ENCODE data around the gene MAPK1. TPM values are rescaled to one million over a fixed set of nuclear protein-coding genes. Genes with fewer than 3 reads are reported as not detected.

Gene MAPK1
- total and polyA plus RNA-seq, 9 of the 15 experiments (the other 6 are each of a cell fraction or from before 2014, with no cell fraction given), result 46.3 to 575 (median 283) TPM

GRCh38 chr22:21881841-21882753, 14.7 kb upstream of the MAPK1 start:
- no TSS peak for BruUV-seq (replicated peaks)
- 46% methylated on average over 10 of the region's 10 CpGs for WGBS (ENCODE audit: insufficient coverage, low coverage, missing lambda C conversion rate)
- ChIA-PET POLR2A (interaction anchor here (0.6 to 35.2 kb wide), 8 partner anchors 11 to 1653 kb away, joined by 3 to 1351 read pairs (median 6); partner anchors contain the start of gene MAPK1), CTCF (ENCODE audit: low intra/inter-chr PET ratio) (no interaction called here)
- intact Hi-C loops (cut with micrococcal nuclease) (no loop called here), in situ Hi-C loops (cut with MboI) (no loop called here)
- no peak for FAIRE-seq
- H3K79me2 ChIP-seq (ENCODE audit: control insufficient read depth, insufficient read depth, low read length), result no peaks in the 10 kb centered on the region
- no peaks in the 10 kb centered on the region for H3K9me1 ChIP-seq (ENCODE audit: control insufficient read depth, insufficient read depth, low read length)
- no peak overlapping the region for H3K4me2 ChIP-seq (ENCODE audit: insufficient read depth, low read length)
- peaks cover 4 to 10% of the 10 kb centered on the region in 2 experiments for H3K4me1 ChIP-seq (replicated peaks in 1 of 2; ENCODE audit: control insufficient read depth in 2 of 2, insufficient read depth in 2 of 2, low read length in 2 of 2)
- H3K9ac ChIP-seq (ENCODE audit: insufficient read depth in 1 of 2, low read depth in 2 of 2, low read length in 2 of 2), result no peak overlapping the region
- H4K20me1 ChIP-seq (replicated peaks; ENCODE audit: control insufficient read depth, insufficient read depth, low read length), result no peaks in the 10 kb centered on the region
- ATAC-seq, result peak; percentile 40
- no peaks in the 10 kb centered on the region for H3K36me3 ChIP-seq (ENCODE audit: control insufficient read depth, insufficient read depth, low read length)
- H2AFZ ChIP-seq (ENCODE audit: low read depth, low read length), result peak overlapping the region; percentile 3
- H3K27ac ChIP-seq (ENCODE audit: extremely low read depth, low read depth, low read length), result no peak overlapping the region
- no peak overlapping the region for H3K4me3 ChIP-seq
- peak in 3 of 4 experiments; percentile 41 to 52 (median 46) for DNase-seq (ENCODE audit: extremely low read depth in 1 of 4, low spot score in 3 of 4)
- H3K27me3 ChIP-seq (ENCODE audit: control insufficient read depth in 2 of 2, insufficient read depth in 2 of 2, low read length in 2 of 2), result peaks cover 4 to 25% of the 10 kb centered on the region in 2 experiments; a peak in 4 of 5 replicates
- H3K9me3 ChIP-seq (replicated peaks; ENCODE audit: control insufficient read depth, insufficient read depth, low read depth, low read length), result no peaks in the 10 kb centered on the region
- peak; percentile 75 for TF ChIP-seq ZC3H4 (CRISPR knock-in tag; IDR thresholded peaks at IDR 0.05; ENCODE audit: borderline replicate concordance)
- TF ChIP-seq ZNF263 (CRISPR knock-in tag; IDR thresholded peaks at IDR 0.05; ENCODE audit: borderline replicate concordance), result 0 out of 2 replicates have a peak, but pooled peaks have one; percentile 42
- TF ChIP-seq ETV6 (IDR thresholded peaks at IDR 0.05; ENCODE audit: borderline replicate concordance in 1 of 2, low read depth in 2 of 2, low read length in 1 of 2), result no peak
- no peak for TF ChIP-seq ETV6 (CRISPR knock-in tag; IDR thresholded peaks at IDR 0.05; ENCODE audit: borderline replicate concordance)
- no peak for TF ChIP-seq CREB3 (tag; conservative IDR thresholded peaks at IDR 0.05; ENCODE audit: low read depth)
- peak; percentile 11; the same call in 1 of the 2 replicates for TF ChIP-seq HMGXB4 (CRISPR knock-in tag; IDR thresholded peaks at IDR 0.05)
- TF ChIP-seq SMAD4 (CRISPR knock-in tag; conservative IDR thresholded peaks at IDR 0.05), result peak; percentile 18
- TF ChIP-seq CBFA2T3 (IDR thresholded peaks at IDR 0.05), result no peak
- TF ChIP-seq ZBTB7A (IDR thresholded peaks at IDR 0.05; ENCODE audit: borderline replicate concordance, control insufficient read depth, low read depth, low read length), result 0 out of 2 replicates have a peak, but pooled peaks have one; percentile 39
- 0 out of 2 replicates have a peak, but pooled peaks have one; percentile 10 for TF ChIP-seq ZSCAN32 (CRISPR knock-in tag; IDR thresholded peaks at IDR 0.05)
- TF ChIP-seq GABPB2 (CRISPR knock-in tag; conservative IDR thresholded peaks at IDR 0.05), result no peak
- no peak for TF ChIP-seq SMARCA4 (IDR thresholded peaks at IDR 0.05)
- TF ChIP-seq ZNF212 (CRISPR knock-in tag; IDR thresholded peaks at IDR 0.05), result no peak
- TF ChIP-seq USF2 (CRISPR knock-in tag; IDR thresholded peaks at IDR 0.05), result peak; percentile 60; the same call in 1 of the 2 replicates
- 0 out of 2 replicates have a peak, but pooled peaks have one; percentile 21 for TF ChIP-seq FOXO4 (CRISPR knock-in tag; IDR thresholded peaks at IDR 0.05)
- TF ChIP-seq MAFK (IDR thresholded peaks at IDR 0.05; ENCODE audit: low read length), result peak; percentile 18; the same call in 1 of the 2 replicates
